ENCODE data around the gene UBE2QL1.

GRCh38 chr5:6418679-6419276 is 29.9 kb upstream of the UBE2QL1 start:
- TF ChIP-seq CTCF (conservative IDR thresholded peaks at IDR 0.05; ENCODE audit: low read depth, low read length) (no peak), EZH2 (IDR thresholded peaks at IDR 0.05; ENCODE audit: borderline replicate concordance, low read depth, low read length, poor library complexity, severe bottlenecking) (no peak)
